Measurements from ENCODE around the gene MAP3K20. TPM values are rescaled to one million over a fixed set of nuclear protein-coding genes. Genes with fewer than 3 reads are reported as not detected.
A peak's percentile ranks its signal among the peaks of the same experiment; 100 is the strongest.

Gene MAP3K20
- total RNA-seq, 3 donors from 2014 or later: 8.8 to 238 (median 30.5) TPM

- H3K4me1 ChIP-seq (ENCODE audit: low read depth): no peaks in the 10 kb centered on the region
- TF ChIP-seq, protein P1, sequence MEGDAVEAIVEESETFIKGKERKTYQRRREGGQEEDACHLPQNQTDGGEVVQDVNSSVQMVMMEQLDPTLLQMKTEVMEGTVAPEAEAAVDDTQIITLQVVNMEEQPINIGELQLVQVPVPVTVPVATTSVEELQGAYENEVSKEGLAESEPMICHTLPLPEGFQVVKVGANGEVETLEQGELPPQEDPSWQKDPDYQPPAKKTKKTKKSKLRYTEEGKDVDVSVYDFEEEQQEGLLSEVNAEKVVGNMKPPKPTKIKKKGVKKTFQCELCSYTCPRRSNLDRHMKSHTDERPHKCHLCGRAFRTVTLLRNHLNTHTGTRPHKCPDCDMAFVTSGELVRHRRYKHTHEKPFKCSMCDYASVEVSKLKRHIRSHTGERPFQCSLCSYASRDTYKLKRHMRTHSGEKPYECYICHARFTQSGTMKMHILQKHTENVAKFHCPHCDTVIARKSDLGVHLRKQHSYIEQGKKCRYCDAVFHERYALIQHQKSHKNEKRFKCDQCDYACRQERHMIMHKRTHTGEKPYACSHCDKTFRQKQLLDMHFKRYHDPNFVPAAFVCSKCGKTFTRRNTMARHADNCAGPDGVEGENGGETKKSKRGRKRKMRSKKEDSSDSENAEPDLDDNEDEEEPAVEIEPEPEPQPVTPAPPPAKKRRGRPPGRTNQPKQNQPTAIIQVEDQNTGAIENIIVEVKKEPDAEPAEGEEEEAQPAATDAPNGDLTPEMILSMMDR (IDR thresholded peaks at IDR 0.05): no peak
- intact Hi-C loops (cut with DNase I, micrococcal nuclease): no loop called here
- H3K36me3 ChIP-seq (ENCODE audit: low read depth): no peaks in the 10 kb centered on the region
- ATAC-seq (no peak), DNase-seq (no peak)
- no peaks in the 10 kb centered on the region for H3K9me3 ChIP-seq
- H3K4me3 ChIP-seq: no peak overlapping the region
Observed at GRCh38 chr2:173238831-173239230, 163.2 kb downstream of the MAP3K20 start.

GRCh38 chr2:173239644-173240043 is 164.0 kb downstream of the MAP3K20 start:
- no peak for ATAC-seq
- Histone ChIP-seq H3K4me1 (ENCODE audit: low read depth) (no peaks in the 10 kb centered on the region), H3K9me3 (no peaks in the 10 kb centered on the region), H3K4me3 (no peak overlapping the region), H3K36me3 (ENCODE audit: low read depth) (no peaks in the 10 kb centered on the region)
- TF ChIP-seq, protein P1 (IDR thresholded peaks at IDR 0.05): no peak
- DNase-seq: no peak
- intact Hi-C loops (cut with DNase I, micrococcal nuclease): no loop called here

- no peaks in the 10 kb centered on the region for H3K9me3 ChIP-seq
- DNase-seq (no peak), ATAC-seq (no peak)
- H3K36me3 ChIP-seq (ENCODE audit: low read depth): no peaks in the 10 kb centered on the region
- no peaks in the 10 kb centered on the region for H3K4me1 ChIP-seq (ENCODE audit: low read depth)
- intact Hi-C loops (cut with DNase I, micrococcal nuclease): no loop called here
- TF ChIP-seq, protein P1 (IDR thresholded peaks at IDR 0.05): no peak
- no peak overlapping the region for H3K4me3 ChIP-seq
Observed at GRCh38 chr2:173240083-173240482, 164.4 kb downstream of the MAP3K20 start.

DNA sequence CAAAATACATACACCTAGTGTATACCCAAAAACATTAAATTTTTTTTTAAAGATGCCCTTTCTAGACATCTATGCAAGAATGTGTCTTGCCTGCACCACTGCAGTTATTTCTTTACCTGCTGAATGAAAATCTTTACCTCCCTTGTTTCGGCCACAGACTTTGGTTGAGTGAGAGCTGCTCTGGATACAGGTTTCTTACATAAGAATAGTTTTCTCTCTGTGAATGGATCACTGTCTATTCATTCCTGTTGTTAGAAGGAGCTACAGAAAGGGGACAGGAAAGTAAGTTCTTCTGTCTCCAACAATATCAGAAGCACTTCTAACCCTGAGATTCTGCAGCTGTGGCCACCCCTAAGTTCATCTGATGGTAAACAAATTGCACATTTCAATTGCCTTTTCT is 166.0 kb downstream of the MAP3K20 start:
- Histone ChIP-seq H3K36me3 (ENCODE audit: low read depth) (no peaks in the 10 kb centered on the region), H3K9me3 (no peaks in the 10 kb centered on the region), H3K4me1 (ENCODE audit: low read depth) (no peaks in the 10 kb centered on the region), H3K4me3 (no peak overlapping the region)
- ATAC-seq (no peak), DNase-seq (no peak)
- TF ChIP-seq, protein P1 (IDR thresholded peaks at IDR 0.05): no peak
- intact Hi-C loops (cut with DNase I, micrococcal nuclease): no loop called here

DNA sequence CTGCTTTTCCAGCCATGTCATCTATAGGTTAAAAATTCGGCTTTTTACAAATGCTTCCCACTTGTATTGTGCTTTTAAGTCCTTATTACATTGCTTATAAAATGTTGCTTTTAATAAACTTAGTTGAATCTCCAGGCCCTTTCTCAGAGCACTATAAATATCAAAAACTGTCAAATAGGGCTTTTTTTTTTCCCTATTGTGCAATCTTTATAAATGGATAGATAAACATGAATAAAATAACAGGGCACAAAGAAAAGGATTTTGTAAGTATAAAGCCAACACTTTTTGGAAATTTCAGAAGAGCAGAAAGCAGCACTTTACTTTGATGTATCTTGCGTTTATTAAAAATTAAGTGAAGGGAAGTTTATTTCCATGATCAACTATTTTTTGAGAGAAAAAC is 171.5 kb downstream of the MAP3K20 start:
- H3K9me3 ChIP-seq: no peaks in the 10 kb centered on the region
- no peak for ATAC-seq
- no peaks in the 10 kb centered on the region for H3K4me1 ChIP-seq (ENCODE audit: low read depth)
- TF ChIP-seq, protein P1 (IDR thresholded peaks at IDR 0.05): no peak
- intact Hi-C loops (cut with DNase I, micrococcal nuclease): no loop called here
- H3K4me3 ChIP-seq: no peak overlapping the region
- DNase-seq: no peak
- no peaks in the 10 kb centered on the region for H3K36me3 ChIP-seq (ENCODE audit: low read depth)

- Histone ChIP-seq H3K4me3 (no peak overlapping the region), H3K4me1 (ENCODE audit: low read depth) (no peaks in the 10 kb centered on the region), H3K36me3 (ENCODE audit: low read depth) (no peaks in the 10 kb centered on the region), H3K9me3 (no peaks in the 10 kb centered on the region)
- DNase-seq (no peak), ATAC-seq (peak; percentile 47)
- TF ChIP-seq, protein P1 (IDR thresholded peaks at IDR 0.05): no peak
- intact Hi-C loops (cut with DNase I, micrococcal nuclease): no loop called here
Observed at GRCh38 chr2:173248381-173248780, 172.7 kb downstream of the MAP3K20 start.
